NB4 (cell line): Measurements from ENCODE around the gene TMEM174.

Experiments used
- DNase-seq: peaks from one replicate; pipeline ENCODE4 v3.0.0; 2010; ENCODE audit warnings: low read depth
- H3K4me3 ChIP-seq: one replicate; pipeline ENCODE4 v1.5.1; 2011; ENCODE audit warnings: mild to moderate bottlenecking, low read depth, low read length, moderate library complexity
- MAX ChIP-seq: IDR thresholded peaks from 2 replicates; pipeline ENCODE4 v1.6.1; 2011; ENCODE audit warnings: low read depth, low read length
- MYC ChIP-seq: IDR thresholded peaks from 2 replicates; pipeline ENCODE4 v1.6.1; 2011; ENCODE audit warnings: low read depth, low read length
- POLR2A ChIP-seq: IDR thresholded peaks from 2 replicates; pipeline ENCODE4 v1.6.1; 2011; ENCODE audit warnings: mild to moderate bottlenecking; ENCODE audit not compliant: insufficient read length; ENCODE audit errors: extremely low read depth
- TF ChIP-seq, protein P1 (sequence below): IDR thresholded peaks from one replicate; pipeline ENCODE4 v1.5.1; 2012; ENCODE audit warnings: low read depth, low read length

The TMEM174 gene

DNA sequence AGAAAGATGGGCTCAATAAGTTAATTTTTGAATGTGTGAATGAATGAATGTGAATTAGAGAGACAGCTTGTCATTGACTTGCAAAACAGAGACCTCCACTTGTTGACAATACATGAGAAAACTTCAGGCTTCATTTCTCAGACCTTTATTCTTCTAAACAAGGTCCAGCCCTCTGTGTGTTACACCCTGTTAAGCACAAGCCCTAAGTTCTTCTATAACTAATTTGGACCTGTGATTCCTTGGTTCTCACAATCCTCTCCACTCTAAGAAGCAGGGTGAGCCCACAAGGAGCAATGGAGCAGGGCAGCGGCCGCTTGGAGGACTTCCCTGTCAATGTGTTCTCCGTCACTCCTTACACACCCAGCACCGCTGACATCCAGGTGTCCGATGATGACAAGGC lies at the start of gene TMEM174:
Gene TMEM174 (plus strand): TSS at position 243 of the 400 bp plus-strand sequence. CDS start 51 bp downstream, at position 294.
- no peak within 1 kb of the TSS for H3K4me3 ChIP-seq
- DNase-seq: no peak
- TF ChIP-seq MYC (no peak), MAX (no peak), POLR2A (no peak)
- TF ChIP-seq, protein P1, sequence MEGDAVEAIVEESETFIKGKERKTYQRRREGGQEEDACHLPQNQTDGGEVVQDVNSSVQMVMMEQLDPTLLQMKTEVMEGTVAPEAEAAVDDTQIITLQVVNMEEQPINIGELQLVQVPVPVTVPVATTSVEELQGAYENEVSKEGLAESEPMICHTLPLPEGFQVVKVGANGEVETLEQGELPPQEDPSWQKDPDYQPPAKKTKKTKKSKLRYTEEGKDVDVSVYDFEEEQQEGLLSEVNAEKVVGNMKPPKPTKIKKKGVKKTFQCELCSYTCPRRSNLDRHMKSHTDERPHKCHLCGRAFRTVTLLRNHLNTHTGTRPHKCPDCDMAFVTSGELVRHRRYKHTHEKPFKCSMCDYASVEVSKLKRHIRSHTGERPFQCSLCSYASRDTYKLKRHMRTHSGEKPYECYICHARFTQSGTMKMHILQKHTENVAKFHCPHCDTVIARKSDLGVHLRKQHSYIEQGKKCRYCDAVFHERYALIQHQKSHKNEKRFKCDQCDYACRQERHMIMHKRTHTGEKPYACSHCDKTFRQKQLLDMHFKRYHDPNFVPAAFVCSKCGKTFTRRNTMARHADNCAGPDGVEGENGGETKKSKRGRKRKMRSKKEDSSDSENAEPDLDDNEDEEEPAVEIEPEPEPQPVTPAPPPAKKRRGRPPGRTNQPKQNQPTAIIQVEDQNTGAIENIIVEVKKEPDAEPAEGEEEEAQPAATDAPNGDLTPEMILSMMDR: no peak

DNA sequence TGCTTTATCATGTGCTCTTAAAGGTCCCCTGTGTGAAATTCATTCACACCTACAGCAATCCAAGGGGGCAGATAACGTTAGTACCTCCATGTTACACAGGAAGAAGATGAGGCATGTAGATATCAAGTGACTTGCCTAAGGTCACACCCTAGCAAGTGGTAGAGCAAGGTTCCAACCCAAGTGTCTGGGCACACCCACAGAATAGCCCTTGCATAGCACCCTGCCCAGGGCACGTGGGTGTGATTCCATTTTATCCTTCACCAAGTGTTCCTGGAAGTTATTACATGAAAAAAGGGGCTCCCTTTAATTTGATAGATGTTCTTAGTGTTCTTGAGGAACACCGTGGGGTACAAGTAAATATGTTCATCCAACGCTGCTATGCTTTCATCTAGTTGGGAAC lies 47.7 kb upstream of the TMEM174 start:
- H3K4me3 ChIP-seq: no peak overlapping the region
- TF ChIP-seq MYC: no peak
- no peak for TF ChIP-seq POLR2A
- TF ChIP-seq MAX: no peak
- TF ChIP-seq, protein P1: no peak
- no peak for DNase-seq

DNA sequence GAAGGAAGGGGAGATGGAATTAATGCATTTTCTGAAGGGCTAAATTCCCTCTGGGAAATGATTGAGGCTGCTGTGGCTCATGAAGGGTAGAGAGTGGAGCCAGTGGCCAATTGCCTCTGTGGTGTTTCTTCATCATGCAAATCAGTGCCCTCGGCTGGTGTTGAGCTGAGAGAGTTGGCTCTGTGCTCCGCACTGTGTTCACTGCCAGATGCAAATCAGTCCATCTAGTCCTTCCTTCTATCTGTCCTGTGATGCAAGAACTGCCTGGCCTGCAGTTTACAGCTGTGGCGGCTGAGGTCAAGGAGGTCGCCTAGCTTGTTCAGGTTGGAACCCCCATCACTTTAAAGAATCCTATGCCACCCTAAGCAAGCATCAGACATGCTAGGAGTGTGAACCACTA lies 46.6 kb upstream of the TMEM174 start:
- DNase-seq: no peak
- H3K4me3 ChIP-seq: no peak overlapping the region
- TF ChIP-seq, protein P1: no peak
- TF ChIP-seq MAX (no peak), MYC (no peak), POLR2A (no peak)

DNA sequence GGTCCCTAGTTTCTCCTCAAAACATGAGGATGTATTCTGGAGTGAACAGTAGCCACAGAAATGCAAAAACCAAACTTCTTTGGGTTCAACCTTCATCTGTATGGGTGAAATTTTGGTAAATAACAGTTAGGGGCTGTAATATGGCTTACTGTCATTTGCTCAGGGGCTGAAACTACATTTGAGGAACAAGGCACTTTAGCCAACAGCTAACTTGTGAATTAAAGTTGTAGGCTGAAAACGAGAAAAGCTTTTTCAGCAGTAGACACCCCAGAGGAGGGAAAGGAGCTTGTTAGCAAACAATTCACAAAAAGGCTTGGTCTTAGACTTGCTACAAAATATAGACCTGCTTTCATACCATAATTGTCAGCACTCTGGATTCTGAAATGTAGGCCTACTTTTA lies 46.0 kb upstream of the TMEM174 start:
- no peak for DNase-seq
- TF ChIP-seq MAX (no peak), MYC (no peak), POLR2A (no peak)
- TF ChIP-seq, protein P1: no peak
- H3K4me3 ChIP-seq: no peak overlapping the region

- no peak overlapping the region for H3K4me3 ChIP-seq
- TF ChIP-seq POLR2A: no peak
- DNase-seq: no peak
Observed at GRCh38 chr5:73129143-73129542, 43.9 kb upstream of the TMEM174 start.

DNA sequence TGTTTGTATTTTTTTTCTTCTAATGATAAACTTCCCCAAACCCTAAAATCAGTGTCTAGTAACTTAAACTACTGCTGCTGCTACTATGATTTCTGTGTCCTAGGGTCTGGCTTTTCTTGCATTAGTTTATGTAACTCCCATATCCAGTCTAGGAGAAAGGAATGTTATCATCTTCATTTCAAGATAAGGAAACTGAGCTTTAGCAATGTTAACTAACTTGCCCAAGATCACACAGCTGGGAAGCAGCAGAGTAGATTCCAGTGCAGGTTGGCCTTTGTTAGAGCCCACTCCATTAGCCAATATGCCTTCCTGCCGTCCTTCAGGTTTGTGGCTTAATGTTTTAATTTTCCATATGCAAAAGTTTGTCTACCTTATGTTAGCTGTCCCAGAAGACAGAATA lies 42.2 kb upstream of the TMEM174 start:
- no peak overlapping the region for H3K4me3 ChIP-seq
- TF ChIP-seq POLR2A (no peak), MYC (no peak), MAX (no peak)
- TF ChIP-seq, protein P1: no peak
- no peak for DNase-seq
